ENCODE results near the gene NDUFS8. TPM values are rescaled to one million over a fixed set of nuclear protein-coding genes. Genes with fewer than 3 reads are reported as not detected.

The NDUFS8 gene
- total and polyA plus RNA-seq, 10 of the 15 experiments (the other 5 are each of a cell fraction or from before 2014, with no cell fraction given): 17.6 to 308 (median 120) TPM

DNA sequence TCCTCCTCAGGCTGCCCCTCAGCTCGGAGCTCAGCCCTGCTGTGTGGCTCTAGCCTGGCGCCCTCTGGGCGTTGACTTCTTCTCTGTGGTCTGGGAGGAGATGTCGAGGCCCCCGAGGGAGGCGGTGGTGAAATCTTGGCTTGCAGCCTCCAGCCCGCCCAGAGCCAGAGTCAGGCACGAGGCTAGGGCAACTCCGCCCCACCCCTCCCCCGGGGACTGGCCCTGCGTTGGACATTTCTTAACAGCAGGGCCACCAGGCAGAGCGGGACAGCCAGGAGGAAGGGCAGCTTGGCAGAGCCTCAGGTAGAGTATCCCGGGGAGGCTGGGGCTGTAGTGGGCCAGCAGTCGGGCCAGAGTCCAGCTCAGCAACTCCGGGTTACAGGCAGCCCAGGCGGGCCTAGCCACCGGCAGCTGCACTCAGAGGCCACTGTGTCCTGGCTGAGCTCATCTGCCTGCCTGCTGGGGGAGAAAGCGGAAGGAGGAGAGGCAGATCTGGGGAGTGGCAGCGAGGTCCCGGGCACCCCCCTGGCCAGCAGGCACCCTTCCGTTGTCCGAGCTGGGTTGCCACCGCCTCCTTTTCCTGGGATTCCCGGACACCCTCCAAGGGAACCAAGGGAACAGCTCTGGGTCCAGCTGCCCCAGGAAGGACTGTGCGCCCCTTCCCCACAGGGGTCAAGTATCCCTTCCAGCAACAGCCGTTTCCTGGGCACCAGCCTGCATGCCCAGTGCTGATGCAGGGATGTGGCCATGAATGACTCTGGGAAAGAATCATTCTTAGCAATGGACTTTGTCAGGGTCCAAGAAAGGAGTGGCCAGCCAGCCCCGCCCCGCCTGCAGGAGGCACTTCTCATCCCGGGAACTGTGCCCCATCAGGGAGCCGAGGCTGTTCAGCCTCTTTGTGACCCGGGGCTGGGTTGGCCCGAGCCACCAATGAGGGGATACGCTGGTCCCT lies 20.1 kb upstream of the NDUFS8 start, which contains the start of gene ALDH3B1:
Gene ALDH3B1, plus strand, starts transcription at position 238 of the 952 bp plus-strand sequence. CDS start 4,971 bp downstream, outside the sequence.
- intact Hi-C loops (cut with micrococcal nuclease; ENCODE audit: unreplicated experiment) (no loop called here), in situ Hi-C loops (cut with MboI) (no loop called here)
- peak; percentile 74 for ATAC-seq
- WGBS (ENCODE audit: insufficient coverage, insufficient replicate concordance, low lambda C conversion rate, missing lambda C conversion rate): 39% methylated on average over 30 of the region's 33 CpGs
- H3K36me3 ChIP-seq (ENCODE audit: control insufficient read depth in 2 of 2, insufficient read depth in 2 of 2, low read length in 1 of 2): no peaks in the 10 kb centered on the region
- H3K9ac ChIP-seq (ENCODE audit: control insufficient read depth, insufficient read depth, low read length): no peak within 1 kb of the TSS
- no peaks in the 10 kb centered on the region for H3K27me3 ChIP-seq (replicated peaks in 1 of 2; ENCODE audit: control insufficient read depth in 2 of 2, insufficient read depth in 2 of 2, low read length in 1 of 2)
- H2AFZ ChIP-seq (ENCODE audit: control insufficient read depth, low read depth, low read length): peak within 1 kb of the TSS; percentile 60
- no peaks in the 10 kb centered on the region for H3K79me2 ChIP-seq (ENCODE audit: control insufficient read depth, insufficient read depth, low read length)
- H3K4me1 ChIP-seq (ENCODE audit: control insufficient read depth, insufficient read depth, low read length): peaks cover 23% of the 10 kb centered on the region
- no peak for FAIRE-seq
- BruUV-seq (replicated peaks): no TSS peak
- TF ChIP-seq RB1 (IDR thresholded peaks at IDR 0.05; ENCODE audit: borderline replicate concordance): no peak
- peak in 1 of 2 experiments; percentile 43; a peak in 1 of 4 replicates for TF ChIP-seq BHLHE40 (IDR thresholded peaks at IDR 0.05; ENCODE audit: borderline replicate concordance in 1 of 2, low read depth in 2 of 2, low read length in 1 of 2)
- H4K20me1 ChIP-seq (ENCODE audit: control insufficient read depth, insufficient read depth): no peaks in the 10 kb centered on the region
- DNase-seq (ENCODE audit: low read depth, low spot score): no peak
- 0 out of 2 replicates have a peak within 1 kb of the TSS, but pooled peaks have one; percentile 7 for H3K4me2 ChIP-seq (ENCODE audit: control insufficient read depth, insufficient read depth)
- SMC1A ChIA-PET (ENCODE audit: uncharacterized antibody, unreplicated experiment): interaction anchor here (0.8 to 1.8 kb wide), 4 partner anchors 27 to 202 kb away, joined by 3 to 6 read pairs (median 3); no protein-coding TSS in a partner anchor
- no peaks in the 10 kb centered on the region for H3K9me3 ChIP-seq (replicated peaks; ENCODE audit: control insufficient read depth, insufficient read depth, low read length)
- H3K27ac ChIP-seq (ENCODE audit: control insufficient read depth, insufficient read depth): no peak within 1 kb of the TSS
- RAD21 ChIA-PET (ENCODE audit: unreplicated experiment): interaction anchor here (1.0 to 1.7 kb wide), 4 partner anchors 9 to 194 kb away, joined by 3 to 5 read pairs (median 4); no protein-coding TSS in a partner anchor
- no peak within 1 kb of the TSS for H3K4me3 ChIP-seq
- POLR2A ChIA-PET: interaction anchor here (0.5 to 0.7 kb wide), 2 partner anchors 192 to 199 kb away, joined by 3 read pairs; no protein-coding TSS in a partner anchor
- CTCF ChIA-PET: interaction anchor here (1.0 to 4.6 kb wide), 5 partner anchors 14 to 287 kb away, joined by 4 to 57 read pairs (median 10); no protein-coding TSS in a partner anchor

All from GM12878 (cell line).